DMS153 treated with DMSO at 0.1 percent for 48 hours (cell line): Measurements from ENCODE around the gene GLT8D2.
"Not testable (repeated sequence)": the region's sequence is repeated elsewhere in the genome, so short reads cannot be mapped to it uniquely, and the experiment has no call there.

ENCODE experiments used
- DNase-seq: peaks from one replicate; lab custom pipeline; 2025; ENCODE audit not compliant: unreplicated experiment; lab: John Stamatoyannopoulos, UW

GLT8D2 gene

DNA sequence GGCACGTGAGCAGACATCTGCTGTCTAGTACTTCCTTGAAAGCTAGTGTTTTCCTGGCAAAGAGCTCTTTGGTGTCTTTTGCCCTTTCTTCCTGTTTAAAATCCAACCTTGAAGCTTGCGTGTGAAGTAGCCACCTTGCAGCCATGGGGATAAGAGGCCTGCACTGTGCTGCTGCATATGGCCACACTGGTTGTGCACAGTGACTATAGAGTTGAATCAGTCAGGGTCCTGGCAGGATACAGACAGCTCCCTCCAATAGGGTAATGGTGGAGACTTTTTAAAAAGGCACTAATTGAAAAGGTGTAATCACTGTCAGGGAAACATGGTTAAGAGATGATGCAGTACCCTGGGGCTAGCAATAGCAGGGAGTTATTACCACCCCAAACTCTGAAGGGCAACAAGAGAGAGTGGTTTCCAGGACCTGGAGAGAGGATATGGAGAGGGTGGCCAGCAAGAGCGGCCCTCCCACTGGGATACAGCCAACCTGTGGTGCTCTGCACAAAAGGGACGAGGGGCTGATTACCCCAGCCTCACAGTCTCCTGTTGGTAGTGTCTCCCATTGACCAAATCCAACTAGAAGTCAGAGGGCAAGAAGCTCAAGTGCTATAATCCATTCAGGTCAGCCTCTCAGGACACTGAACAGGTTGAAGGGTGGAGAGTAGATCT, 4.8 kb upstream of the GLT8D2 start:
- DNase-seq: no peak

GRCh38 chr12:104050436-104050835, 449 bp upstream of the GLT8D2 start:
- DNase-seq: no peak

GRCh38 chr12:104049278-104049902, 597 bp downstream of the GLT8D2 start:
- DNase-seq: no peak

GRCh38 chr12:104048811-104049210, 1.2 kb downstream of the GLT8D2 start:
- no peak for DNase-seq

- no peak for DNase-seq
These were observed 1.8 kb downstream of the GLT8D2 start for GRCh38 chr12:104048162-104048561.

- DNase-seq: no peak
These were observed 3.7 kb downstream of the GLT8D2 start for GRCh38 chr12:104046306-104046705.

DNA sequence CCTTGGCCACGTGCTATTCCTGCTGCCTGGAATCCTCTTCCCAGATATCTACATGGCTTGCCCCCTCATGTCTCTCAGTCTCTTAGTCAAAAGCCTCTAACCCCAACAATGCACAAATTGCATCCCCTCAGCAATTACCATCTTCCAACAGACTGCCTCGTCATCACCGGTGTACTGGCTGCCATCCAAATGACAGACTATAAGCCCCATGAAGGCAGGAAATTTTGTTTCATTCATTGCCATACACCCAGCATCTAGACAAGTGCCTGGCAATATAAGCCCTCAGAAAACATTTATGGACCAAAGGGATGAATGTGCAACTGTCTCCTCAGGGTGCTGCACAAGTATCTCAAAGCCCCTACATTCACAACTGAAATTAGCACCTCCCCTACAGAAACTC, 5.8 kb downstream of the GLT8D2 start:
- DNase-seq: no peak

- no peak for DNase-seq
These were observed 7.4 kb downstream of the GLT8D2 start for GRCh38 chr12:104042580-104042979.

DNA sequence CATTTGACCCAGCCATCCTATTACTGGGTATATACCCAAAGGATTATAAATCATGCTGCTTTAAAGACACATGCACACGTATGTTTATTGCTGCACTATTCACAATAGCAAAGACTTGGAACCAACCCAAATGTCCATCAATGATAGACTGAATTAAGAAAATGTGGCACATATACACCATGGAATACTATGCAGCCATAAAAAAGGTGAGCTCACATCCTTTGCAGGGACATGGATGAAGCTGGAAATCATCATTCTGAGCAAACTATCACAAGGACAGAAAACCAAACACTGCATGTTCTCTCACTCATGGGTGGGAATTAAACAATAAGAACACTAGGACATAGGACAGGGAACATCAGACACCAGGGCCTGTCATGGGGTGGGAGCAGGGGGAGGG, 10.2 kb downstream of the GLT8D2 start:
- not testable (repeated sequence) for DNase-seq

- not testable (repeated sequence) for DNase-seq
These were observed 13.8 kb downstream of the GLT8D2 start for GRCh38 chr12:104036143-104036542.

- not testable (repeated sequence) for DNase-seq
These were observed 19.4 kb downstream of the GLT8D2 start for GRCh38 chr12:104030596-104030995.

DNA sequence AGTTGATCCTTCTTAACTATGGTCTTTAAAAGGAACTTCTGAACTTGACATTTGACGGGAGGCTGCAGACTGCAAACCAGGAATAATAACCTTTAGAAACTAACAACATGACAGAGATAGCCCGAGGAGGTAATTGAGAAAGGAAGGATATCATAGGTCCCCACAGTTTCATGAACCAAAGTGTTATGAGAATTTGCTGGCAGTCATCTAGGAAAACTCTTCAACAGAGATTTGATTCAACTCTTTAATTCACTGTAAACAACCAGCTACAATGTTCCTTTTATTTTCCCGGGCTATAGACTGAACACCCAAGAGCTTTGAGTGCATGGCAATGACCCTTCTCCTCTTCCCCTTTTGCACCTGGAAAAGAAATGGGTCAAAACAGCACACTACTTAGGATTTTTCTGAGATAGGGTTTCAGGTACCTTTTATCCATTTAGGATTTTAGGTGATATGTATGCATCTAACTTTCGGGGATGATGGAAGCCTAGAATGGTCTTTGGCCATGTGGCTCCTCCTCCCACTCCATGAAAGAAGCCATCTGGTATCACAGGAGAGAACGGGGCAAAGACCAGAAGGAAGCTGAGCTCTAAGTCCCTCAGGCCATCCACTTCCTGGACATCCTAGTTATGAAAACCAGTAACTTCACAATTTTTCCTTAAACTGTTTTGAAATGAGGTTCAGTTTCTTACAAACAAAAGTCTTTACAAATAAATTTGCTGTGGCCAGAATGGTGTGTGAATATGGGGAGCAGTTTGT, 23.0 kb downstream of the GLT8D2 start:
- no peak for DNase-seq

- DNase-seq: no peak
These were observed 24.2 kb downstream of the GLT8D2 start for GRCh38 chr12:104025771-104026170.

DNA sequence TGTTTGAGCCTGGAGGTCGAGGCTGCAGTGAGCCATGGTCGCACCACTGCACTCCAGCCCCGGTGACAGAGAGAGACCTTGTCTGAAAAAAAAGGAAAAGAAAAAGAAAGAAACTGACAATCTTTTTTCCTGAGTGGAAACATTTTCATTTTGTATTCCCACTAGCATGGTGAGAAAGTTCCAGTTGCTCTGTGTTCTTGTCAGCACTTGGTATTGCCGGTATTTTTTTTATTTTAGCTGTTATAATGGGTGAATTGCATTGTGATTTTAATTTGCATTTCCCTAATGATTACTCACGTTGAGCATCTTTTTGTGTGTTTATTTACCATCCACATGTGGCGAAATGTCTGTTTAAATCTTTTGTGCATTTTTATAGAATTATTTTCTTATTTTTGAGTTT, 25.6 kb downstream of the GLT8D2 start:
- DNase-seq: no peak

DNA sequence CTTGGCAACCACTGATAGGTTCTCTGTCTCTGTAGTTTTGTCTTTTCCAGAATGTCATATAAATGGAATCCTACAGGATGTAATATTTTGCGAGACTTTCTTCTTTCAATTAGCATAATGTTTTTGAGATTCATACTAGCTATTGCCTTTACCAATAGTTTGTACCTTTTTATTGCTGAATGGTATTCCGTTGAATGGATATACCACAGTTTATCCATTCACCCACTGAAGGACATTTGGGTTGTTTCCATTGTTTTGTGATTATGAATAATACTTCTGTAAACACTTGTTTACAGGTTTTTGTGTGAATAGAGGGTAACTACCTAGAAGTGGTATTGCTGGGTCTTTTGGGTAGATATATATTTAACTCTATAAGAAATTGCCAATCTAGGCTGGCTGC, 26.3 kb downstream of the GLT8D2 start:
- no peak for DNase-seq

- no peak for DNase-seq
These were observed 27.2 kb downstream of the GLT8D2 start for GRCh38 chr12:104022786-104023185.

DNA sequence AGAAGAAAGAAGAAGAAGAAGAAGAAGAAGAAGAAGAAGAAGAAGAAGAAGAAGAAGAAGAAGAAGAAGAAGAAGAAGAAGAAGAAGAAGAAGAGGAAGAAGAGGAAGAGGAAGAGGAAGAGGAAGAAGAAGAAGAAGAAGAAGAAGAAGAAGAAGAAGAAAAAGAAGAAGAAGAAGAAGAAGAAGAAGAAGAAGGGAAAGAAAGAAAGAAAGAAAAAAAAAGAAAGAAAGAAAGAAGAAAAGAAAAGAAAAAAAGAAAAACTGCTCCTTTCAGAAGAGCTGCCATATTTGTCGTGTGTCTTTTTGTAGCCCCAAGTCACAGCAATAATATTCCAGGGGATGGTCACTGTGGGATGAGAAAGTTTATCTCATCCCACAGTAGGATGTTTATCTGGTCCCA, 28.1 kb downstream of the GLT8D2 start:
- DNase-seq: not testable (repeated sequence)

DNA sequence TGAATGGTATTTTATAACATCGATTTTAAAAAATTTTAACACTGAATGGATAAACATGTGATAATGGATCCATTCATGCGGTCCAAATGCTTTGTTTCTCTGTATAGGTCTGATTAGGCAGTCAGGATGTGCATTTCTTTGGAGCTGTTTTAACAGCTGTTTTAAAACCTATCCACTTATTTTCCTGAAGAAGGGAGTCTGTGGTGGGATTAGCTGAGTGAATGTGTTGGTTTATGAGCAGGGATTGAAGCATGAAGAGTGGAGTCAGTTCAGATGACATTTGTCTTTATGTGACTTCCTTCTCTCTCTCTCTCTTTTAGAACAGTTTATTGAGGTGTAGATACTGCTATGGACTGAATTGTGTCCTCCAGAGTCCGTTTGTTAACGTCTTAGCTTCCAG, 37.7 kb downstream of the GLT8D2 start:
- DNase-seq: no peak

- DNase-seq: no peak
These were observed 38.7 kb downstream of the GLT8D2 start for GRCh38 chr12:104011253-104011652.

DNA sequence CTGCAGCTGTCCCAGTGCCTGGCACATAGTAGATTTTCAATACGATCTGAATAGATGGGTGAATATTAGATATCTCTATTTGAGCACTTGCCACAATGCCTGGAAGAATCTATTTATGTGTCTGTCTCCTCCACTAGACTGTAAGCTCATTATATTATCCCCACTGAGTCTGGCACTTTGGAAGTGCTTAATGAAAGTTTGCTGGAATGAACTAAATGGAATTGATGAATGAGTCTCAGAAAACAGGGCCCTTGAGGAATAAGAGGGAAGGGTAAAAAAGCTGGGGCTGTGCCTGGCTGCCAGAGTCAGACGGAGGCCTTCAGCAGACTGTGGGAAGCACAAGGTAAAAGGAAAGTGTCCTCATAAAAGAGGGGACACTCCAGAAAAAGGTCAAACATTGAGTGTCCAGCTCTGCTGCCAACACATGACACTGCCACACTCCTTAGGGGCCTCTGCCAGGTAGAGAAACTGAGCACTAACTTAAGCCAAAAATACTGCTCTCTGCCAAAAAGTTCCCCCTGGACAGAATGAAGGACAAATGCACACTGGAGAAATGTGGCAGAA, 39.3 kb downstream of the GLT8D2 start:
- no peak for DNase-seq

DNA sequence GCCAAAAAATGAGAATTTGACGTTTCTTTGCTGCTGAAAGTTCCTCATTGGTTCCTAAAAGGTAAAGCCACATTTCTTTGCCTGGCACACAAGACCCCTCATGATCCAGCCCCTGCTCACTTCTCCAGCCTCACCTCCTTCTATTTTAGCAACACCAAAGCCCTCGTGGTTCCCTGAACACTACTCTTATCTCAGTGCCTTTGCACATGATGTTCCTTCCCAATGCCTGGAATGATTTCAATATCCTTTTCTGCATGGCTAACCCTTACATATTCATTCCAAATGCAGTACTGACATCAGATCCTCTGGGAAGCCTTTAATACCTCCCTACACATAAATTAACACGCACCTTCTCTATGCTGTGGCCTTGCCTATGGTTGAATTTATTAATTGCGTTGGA, 39.9 kb downstream of the GLT8D2 start:
- no peak for DNase-seq

DNA sequence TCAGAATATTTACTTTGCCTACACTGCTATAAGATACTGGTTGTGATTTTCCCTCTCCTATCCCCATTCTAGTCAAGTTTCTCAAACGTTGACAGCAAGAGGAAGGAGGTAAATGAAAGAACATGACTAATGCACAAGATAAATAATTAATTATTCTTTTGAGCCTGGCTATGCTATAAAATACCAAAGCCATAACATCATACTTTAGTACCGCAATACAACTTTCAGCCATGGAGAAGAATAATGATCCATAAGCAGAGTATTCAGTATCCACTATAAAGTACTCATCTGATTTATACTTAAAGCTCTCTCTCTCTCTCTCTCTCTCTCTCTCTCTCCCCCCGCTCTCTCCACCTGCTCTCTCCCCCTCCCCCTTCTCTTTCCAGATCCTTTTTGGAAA, 43.1 kb downstream of the GLT8D2 start:
- no peak for DNase-seq
